Heart right ventricle (tissue), 16 donors: ENCODE measurements around the gene ELL. TPM values are rescaled to one million over a fixed set of nuclear protein-coding genes. Genes with fewer than 3 reads are reported as not detected.

Source experiments
- ATAC-seq, 8 donors: fragments of 200-7000 bp; cut with Tn5 transposase; one replicate each; pipeline ENCODE4 v1.9.1; 2020; ENCODE audit warnings: mild to moderate bottlenecking in 8 of 8, moderate library complexity in 8 of 8, moderate number of reproducible peaks in 1 of 8
- DNase-seq, 2 donors: peaks; one replicate each; pipeline ENCODE4 v3.0.0-alpha.2; 2020
- H3K27ac ChIP-seq, 10 donors: fragments of 200-600 bp; sonication (generic) in 2 of 10; one replicate each; pipeline versions ENCODE4 v1.5.0 to v1.8.0; 2020 to 2022; ENCODE audit warnings: mild to moderate bottlenecking in 3 of 10
- H3K27me3 ChIP-seq, 7 donors: fragments of 200-600 bp; one replicate each; pipeline ENCODE4 v1.8.0; 2021 to 2022; ENCODE audit warnings: mild to moderate bottlenecking in 2 of 7
- H3K36me3 ChIP-seq, 9 donors: fragments of 200-600 bp; sonication (generic) in 1 of 9; one replicate each; pipeline versions ENCODE4 v1.5.0 to v1.8.0; 2020 to 2022; ENCODE audit warnings: mild to moderate bottlenecking in 2 of 9
- H3K4me1 ChIP-seq, 9 donors: fragments of 200-600 bp; sonication (generic) in 1 of 9; one replicate each; pipeline versions ENCODE4 v1.5.0 to v1.8.0; 2020 to 2022; ENCODE audit warnings: mild to moderate bottlenecking in 4 of 9
- H3K4me3 ChIP-seq, 10 donors: fragments of 200-600 bp; sonication (generic) in 2 of 10; one replicate each; pipeline versions ENCODE4 v1.5.0 to v1.8.0; 2020 to 2022; ENCODE audit warnings: mild to moderate bottlenecking in 7 of 10, moderate library complexity in 2 of 10
- H3K9me3 ChIP-seq, 11 donors: fragments of 200-600 bp in 10 of 11; sonication (generic) in 2 of 11; one replicate each; pipeline versions ENCODE4 v1.5.0 to v1.8.0; 2013 to 2022; ENCODE audit warnings: mild to moderate bottlenecking in 2 of 11, control low read depth in 1 of 11, moderate library complexity in 1 of 11
- WGBS, 2 donors: extraction: QIAGEN DNeasy Blood & Tissue Kit; methylation state at CpG; one replicate each; pipeline ENCODE4 v1.1.7; 2013; ENCODE audit warnings: inconsistent platforms in 1 of 2; 5-methylcytosine and 5-hydroxymethylcytosine counted together
- intact Hi-C, 10 donors: fragments of 100-400 bp; cut with DNase I; formaldehyde crosslinking; loops; one replicate each; pipeline versions ENCODE4 v1.11.1 to v1.14.2; 2022
- polyA plus RNA-seq, 2 donors: library from polyadenylated mRNA; stranded (reverse); fragments of 200-250 nt; gene quantifications; one replicate each; pipeline ENCODE4 v1.2.3, GENCODE V29; 2013
- total RNA-seq, 10 donors: library from RNA; stranded (reverse); fragmentation: NEBNext Ultra II Directional in 3 of 10; extraction: Animal tissue kit (Norgen Biotek cat#: 25700) in 3 of 10; gene quantifications; one replicate each; pipeline versions ENCODE4 v1.2.1 to v1.2.4, GENCODE V29; 2021 to 2023
- TF ChIP-seq, protein P1 (sequence below), 9 donors: fragments of 200-600 bp; sonication (generic) in 2 of 9; IDR thresholded peaks; one replicate each; pipeline versions ENCODE4 v1.5.0 to v1.8.0; 2021 to 2022; ENCODE audit warnings: antibody characterized with exemption in 9 of 9, mild to moderate bottlenecking in 5 of 9, moderate library complexity in 1 of 9
- donor health status: Arrhythmogenic right ventricular cardiomyopathy.
- donor health status: ischemic (EF 13 %, LVEDD 7.1; RV severe dilation, severe dysfunction).
- donor health status: healthy with polysubstance abuse.
- donor health status: DM: no; HTN: yes; CAD: no.
- donor health status: DM: no; HTN: no; CAD: no.
- donor health status: ischemic (EF 25% LVEDD 6.9; RV normal size, moderate dysfunction).
- donor health status: ischemic (EF 25% LVEDD 5.7; RV mildly dilated, moderate dysfunction).
- donor health status: healthy.
- donor health status: DM: yes; HTN: yes; CAD: no.
- donor health status: Ischemic cardiomyopathy.
- donor health status: ischemic (EF 35%, LVEDD 5.7; RV mildly dilated, moderate dysfunction).
- donor health status: nonischemic (EF 11% LVEDD 7.7; RV severe dilation, severe dysfunction).
- donor health status: DM: yes; HTN: yes; CAD: no.
- donor health status: PGD.
- donor health status: ischemic (EF 29% LVEDD 5.4; RV normal size, mild dysfunction).
- donor health status: nonischemic (EF 23%, LVEDD 6.1; RV moderate dilation, normal function).

Gene ELL
- total and polyA plus RNA-seq, 12 donors: 4.0 to 13.1 (median 6.8) TPM

DNA sequence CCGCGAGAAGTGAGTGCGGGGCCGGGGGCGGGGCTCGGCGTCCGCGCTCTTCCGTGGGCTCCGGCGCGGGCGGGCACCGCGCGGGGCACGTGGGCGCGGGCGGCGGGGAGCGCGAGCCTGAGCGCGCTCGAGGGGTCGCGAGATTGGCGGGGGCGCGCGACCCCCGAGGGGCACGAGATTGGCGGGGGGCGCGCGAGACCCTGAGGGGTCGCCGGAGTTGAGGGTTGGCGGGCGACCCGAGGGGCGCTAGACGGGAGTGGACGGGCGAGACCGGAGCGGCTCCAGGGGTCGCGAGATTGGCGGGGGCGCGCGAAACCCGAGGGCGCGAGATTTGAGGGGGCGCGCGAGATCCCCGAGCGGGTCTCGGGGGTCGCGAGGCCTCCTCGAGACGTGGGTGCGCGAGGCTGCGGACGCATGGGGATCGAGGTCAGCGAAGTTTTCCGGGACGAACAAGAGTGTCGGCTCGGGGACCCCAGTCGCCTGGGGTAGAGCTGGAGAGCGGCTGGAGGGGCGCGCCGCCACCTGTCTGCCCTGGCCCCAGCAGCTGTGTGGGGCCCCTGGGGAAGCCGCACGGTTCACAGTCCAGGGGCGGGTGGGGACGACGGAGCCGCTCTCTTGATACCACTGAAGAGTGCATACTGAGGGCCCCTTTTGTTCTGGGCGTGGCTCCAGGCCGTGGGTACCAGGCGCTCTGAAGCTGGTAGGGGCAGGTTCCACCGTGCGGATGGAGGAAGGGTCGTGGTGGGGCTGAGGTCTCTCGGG is 102.0 kb downstream of the ELL start:
- ATAC-seq (no peak), DNase-seq (no peak)
- intact Hi-C loops: loop anchor here in 6 of 10 donors (5.0 to 10.0 kb wide), 4 partner anchors 135 to 215 kb away; partner anchors contain the start of genes RAB3A (in 3 of the 6), IQCN (in 1 of the 6) and JUND (in 1 of the 6)
- TF ChIP-seq, protein P1, sequence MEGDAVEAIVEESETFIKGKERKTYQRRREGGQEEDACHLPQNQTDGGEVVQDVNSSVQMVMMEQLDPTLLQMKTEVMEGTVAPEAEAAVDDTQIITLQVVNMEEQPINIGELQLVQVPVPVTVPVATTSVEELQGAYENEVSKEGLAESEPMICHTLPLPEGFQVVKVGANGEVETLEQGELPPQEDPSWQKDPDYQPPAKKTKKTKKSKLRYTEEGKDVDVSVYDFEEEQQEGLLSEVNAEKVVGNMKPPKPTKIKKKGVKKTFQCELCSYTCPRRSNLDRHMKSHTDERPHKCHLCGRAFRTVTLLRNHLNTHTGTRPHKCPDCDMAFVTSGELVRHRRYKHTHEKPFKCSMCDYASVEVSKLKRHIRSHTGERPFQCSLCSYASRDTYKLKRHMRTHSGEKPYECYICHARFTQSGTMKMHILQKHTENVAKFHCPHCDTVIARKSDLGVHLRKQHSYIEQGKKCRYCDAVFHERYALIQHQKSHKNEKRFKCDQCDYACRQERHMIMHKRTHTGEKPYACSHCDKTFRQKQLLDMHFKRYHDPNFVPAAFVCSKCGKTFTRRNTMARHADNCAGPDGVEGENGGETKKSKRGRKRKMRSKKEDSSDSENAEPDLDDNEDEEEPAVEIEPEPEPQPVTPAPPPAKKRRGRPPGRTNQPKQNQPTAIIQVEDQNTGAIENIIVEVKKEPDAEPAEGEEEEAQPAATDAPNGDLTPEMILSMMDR (IDR thresholded peaks at IDR 0.05): no peak
- WGBS, 2 donors: 3 to 4% methylated on average over 55 to 97 of the region's 97 CpGs
- Histone ChIP-seq H3K4me3 (peak overlapping the region; percentile 45 to 82 (median 76)), H3K9me3 (no peaks in the 10 kb centered on the region), H3K27ac (peak overlapping the region; percentile 78 to 99 (median 96)), H3K4me1 (peaks cover 33 to 92% (median 77%) of the 10 kb centered on the region in 9 donors), H3K27me3 (peaks cover 0 to 15% (median 0%) of the 10 kb centered on the region in 7 donors), H3K36me3 (no peaks in the 10 kb centered on the region)

DNA sequence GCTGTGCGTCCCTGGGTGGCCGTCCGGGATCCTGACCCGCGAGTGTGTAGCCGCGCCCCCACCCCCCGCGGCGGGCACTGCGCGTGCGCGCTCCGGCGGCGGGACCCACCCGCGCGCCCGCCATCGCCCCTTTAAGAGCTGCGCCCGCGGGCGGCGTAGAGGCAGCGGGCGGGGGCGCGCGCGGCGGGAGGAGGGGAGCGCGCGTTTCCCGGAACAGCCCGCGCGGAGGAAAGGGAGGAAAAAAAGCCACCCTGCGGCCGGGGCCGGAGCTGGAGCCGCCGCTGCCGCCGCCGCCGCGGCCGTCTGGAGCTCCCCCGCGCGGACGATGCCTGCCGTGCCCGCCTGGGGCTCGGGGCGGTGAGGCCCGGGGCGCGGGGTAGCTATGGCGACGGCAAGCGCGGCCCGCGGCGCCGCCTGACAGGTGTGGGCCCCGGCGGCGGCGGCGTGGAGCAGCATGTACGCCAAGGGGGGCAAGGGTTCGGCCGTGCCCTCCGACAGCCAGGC is 102.6 kb downstream of the ELL start, which contains the start of gene SSBP4:
Gene SSBP4, plus strand, starts transcription at position 204 of the 504 bp plus-strand sequence. Its CDS starts 251 bp downstream, at position 455.
- H3K4me1 ChIP-seq: peaks cover 33 to 93% (median 84%) of the 10 kb centered on the region in 9 donors
- H3K27ac ChIP-seq: peak within 1 kb of the TSS; percentile 78 to 99 (median 96)
- H3K36me3 ChIP-seq: no peaks in the 10 kb centered on the region
- H3K27me3 ChIP-seq: peaks cover 0 to 15% (median 0%) of the 10 kb centered on the region in 7 donors
- intact Hi-C loops: loop anchor here in 6 of 10 donors (5.0 to 10.0 kb wide), 4 partner anchors 134 to 214 kb away; partner anchors contain the start of genes RAB3A (in 3 of the 6), IQCN (in 1 of the 6) and JUND (in 1 of the 6)
- DNase-seq (peak; percentile 69 to 82), ATAC-seq (peak in 6 of 8 donors; percentile 0 to 30 (median 7))
- no peaks in the 10 kb centered on the region for H3K9me3 ChIP-seq
- H3K4me3 ChIP-seq: peak within 1 kb of the TSS; percentile 45 to 82 (median 76)
- TF ChIP-seq, protein P1 (IDR thresholded peaks at IDR 0.05): peak in 8 of 9 donors; percentile 5 to 66 (median 36)
- 0 to 1% methylated on average over 30 to 78 of the region's 80 CpGs for WGBS, 2 donors

GRCh38 chr19:18418483-18419194 is 103.2 kb downstream of the ELL start:
- peak in 3 of 8 donors; percentile 0 to 3 (median 1) for ATAC-seq
- peaks cover 33 to 91% (median 83%) of the 10 kb centered on the region in 9 donors for H3K4me1 ChIP-seq
- no peaks in the 10 kb centered on the region for H3K36me3 ChIP-seq
- DNase-seq: peak in 1 of 2 donors; percentile 47
- peak overlapping the region in 9 of 10 donors; percentile 67 to 82 (median 77) for H3K4me3 ChIP-seq
- H3K9me3 ChIP-seq: no peaks in the 10 kb centered on the region
- peak overlapping the region; percentile 78 to 99 (median 96) for H3K27ac ChIP-seq
- intact Hi-C loops: loop anchor here in 6 of 10 donors (5.0 to 10.0 kb wide), 4 partner anchors 134 to 214 kb away; partner anchors contain the start of genes RAB3A (in 3 of the 6), IQCN (in 1 of the 6) and JUND (in 1 of the 6)
- H3K27me3 ChIP-seq: peaks cover 0 to 15% (median 0%) of the 10 kb centered on the region in 7 donors
- TF ChIP-seq, protein P1 (IDR thresholded peaks at IDR 0.05): no peak
- WGBS, 2 donors: 12 to 13% methylated on average over 39 of the region's 39 CpGs
